ENCODE data around the gene TTF2. TPM values are rescaled to one million over a fixed set of nuclear protein-coding genes. Genes with fewer than 3 reads are reported as not detected.

The TTF2 gene
- 1 to 10 TPM; 2.3 to 6.0 (median 4.3) TPM for total RNA-seq
- long read RNA-seq, partial matches to known transcripts = 1 of 2 reads
- long read RNA-seq, other reads (novel, unspliced or antisense) = 1 of 2 reads

- H3K4me3 ChIP-seq = peak within 1 kb of the TSS; percentile 71 to 86 (median 72)
- intact Hi-C loops (cut with DNase I) = no loop called here
- peak; percentile 98 to 100 (median 99) for ATAC-seq
- peaks cover 0 to 13% (median 0%) of the 10 kb centered on the region in 4 donors for H3K4me1 ChIP-seq
- H3K27me3 ChIP-seq = no peaks in the 10 kb centered on the region
- DNase-seq = peak; percentile 89 to 95 (median 91)
- peak; percentile 21 to 34 (median 23) for TF ChIP-seq CTCF (IDR thresholded peaks at IDR 0.05)
- no peak for TF ChIP-seq POLR2A (IDR thresholded peaks at IDR 0.05)
- H3K36me3 ChIP-seq = peaks cover 0 to 3% (median 0%) of the 10 kb centered on the region in 4 donors
- H3K27ac ChIP-seq = peak within 1 kb of the TSS; percentile 6 to 37 (median 31)
- under 1% methylated on average over 30 of the region's 48 CpGs for WGBS (ENCODE audit: insufficient coverage, low coverage, low lambda C conversion rate, missing lambda C conversion rate)
- no peaks in the 10 kb centered on the region for H3K9me3 ChIP-seq
Observed at GRCh38 chr1:117059678-117060440, at the start of gene TTF2. Gene TTF2, plus strand, starts transcription at chr1:117060326. Its CDS starts 21 bp downstream, at chr1:117060347.

DNA sequence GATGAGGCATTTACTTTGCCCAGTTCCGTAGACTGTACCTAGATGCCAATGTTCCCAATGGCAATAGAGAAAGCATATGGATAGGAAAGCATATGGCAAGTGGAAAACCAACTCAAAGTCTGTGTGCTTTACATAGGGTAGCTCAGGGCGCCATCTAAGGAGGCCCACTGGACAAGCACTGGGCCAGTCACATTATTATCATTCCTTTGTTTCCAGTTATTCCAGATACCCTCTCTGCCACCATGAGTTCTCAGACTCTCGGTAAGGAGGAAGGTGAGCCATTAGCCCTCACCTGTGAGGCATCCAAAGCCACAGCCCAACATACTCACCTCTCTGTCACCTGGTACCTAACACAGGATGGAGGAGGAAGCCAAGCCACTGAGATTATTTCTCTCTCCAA, 48.8 kb upstream of the TTF2 start:
- Histone ChIP-seq H3K4me3 (no peak overlapping the region), H3K36me3 (no peaks in the 10 kb centered on the region), H3K27me3 (no peaks in the 10 kb centered on the region), H3K4me1 (peaks cover 0 to 4% (median 0%) of the 10 kb centered on the region in 4 donors), H3K27ac (no peak overlapping the region), H3K9me3 (no peaks in the 10 kb centered on the region)
- DNase-seq (no peak), ATAC-seq (no peak)
- intact Hi-C loops (cut with DNase I) = no loop called here
- WGBS (ENCODE audit: insufficient coverage, low coverage, low lambda C conversion rate, missing lambda C conversion rate) = 100% methylated on average over 3 of the region's 3 CpGs
- no peak for TF ChIP-seq POLR2A (IDR thresholded peaks at IDR 0.05)
- TF ChIP-seq CTCF (IDR thresholded peaks at IDR 0.05) = no peak

DNA sequence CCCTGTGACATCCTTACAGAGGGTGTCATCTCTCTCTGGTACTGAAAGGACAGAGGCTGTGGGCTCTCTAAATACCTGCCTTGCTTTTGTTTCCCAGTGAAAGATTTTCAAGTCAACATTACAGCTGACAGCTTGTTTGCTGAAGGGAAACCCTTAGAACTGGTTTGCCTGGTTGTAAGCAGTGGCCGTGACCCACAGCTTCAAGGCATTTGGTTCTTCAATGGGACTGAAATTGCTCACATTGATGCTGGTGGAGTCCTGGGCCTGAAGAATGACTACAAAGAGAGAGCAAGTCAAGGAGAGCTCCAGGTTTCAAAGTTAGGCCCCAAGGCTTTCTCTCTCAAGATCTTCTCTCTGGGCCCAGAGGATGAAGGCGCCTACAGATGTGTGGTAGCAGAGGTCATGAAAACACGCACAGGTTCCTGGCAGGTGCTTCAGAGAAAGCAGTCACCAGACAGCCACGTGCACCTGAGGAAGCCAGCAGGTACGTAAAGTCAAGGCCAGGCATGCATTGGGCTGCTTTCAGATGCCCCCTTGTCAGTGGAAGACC, 46.7 kb upstream of the TTF2 start:
- Histone ChIP-seq H3K27me3 (no peaks in the 10 kb centered on the region), H3K4me3 (no peak overlapping the region), H3K36me3 (no peaks in the 10 kb centered on the region), H3K27ac (no peak overlapping the region), H3K9me3 (no peaks in the 10 kb centered on the region), H3K4me1 (no peaks in the 10 kb centered on the region)
- DNase-seq = no peak
- intact Hi-C loops (cut with DNase I) = no loop called here
- TF ChIP-seq CTCF (IDR thresholded peaks at IDR 0.05) = no peak
- TF ChIP-seq POLR2A (IDR thresholded peaks at IDR 0.05) = no peak
- no peak for ATAC-seq
- 76% methylated on average over 2 of the region's 5 CpGs for WGBS (ENCODE audit: insufficient coverage, low coverage, low lambda C conversion rate, missing lambda C conversion rate)

DNA sequence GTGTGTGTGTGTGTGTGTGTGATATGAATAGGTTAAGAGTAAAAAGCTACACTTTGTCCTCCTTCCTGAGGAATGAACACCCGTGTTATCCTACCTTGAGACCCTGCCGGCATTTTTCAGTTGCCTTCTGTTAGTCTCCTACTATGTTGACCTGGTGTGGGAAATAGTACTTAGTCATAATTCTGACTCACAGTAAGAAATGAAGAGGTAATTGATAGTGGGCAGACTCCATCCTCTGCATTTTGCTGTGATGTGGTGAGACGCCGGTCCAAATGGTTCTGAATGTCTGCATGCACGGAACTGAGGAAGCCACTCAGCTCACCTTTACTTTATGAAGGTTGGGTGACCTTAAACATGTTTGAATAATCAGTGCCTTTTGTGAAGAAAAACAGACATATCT, 45.9 kb upstream of the TTF2 start:
- Histone ChIP-seq H3K27me3 (no peaks in the 10 kb centered on the region), H3K4me1 (no peaks in the 10 kb centered on the region), H3K9me3 (no peaks in the 10 kb centered on the region), H3K4me3 (no peak overlapping the region), H3K27ac (no peak overlapping the region), H3K36me3 (no peaks in the 10 kb centered on the region)
- DNase-seq (no peak), ATAC-seq (no peak)
- 86% methylated on average over 5 of the region's 5 CpGs for WGBS (ENCODE audit: insufficient coverage, low coverage, low lambda C conversion rate, missing lambda C conversion rate)
- no peak for TF ChIP-seq CTCF (IDR thresholded peaks at IDR 0.05)
- TF ChIP-seq POLR2A (IDR thresholded peaks at IDR 0.05) = no peak
- intact Hi-C loops (cut with DNase I) = no loop called here
